ENCODE measurements around the gene GLS2.
A peak's percentile ranks its signal among the peaks of the same experiment; 100 is the strongest.
"Not testable (repeated sequence)": the region's sequence is repeated elsewhere in the genome, so short reads cannot be mapped to it uniquely, and the experiment has no call there.

The GLS2 gene

GRCh38 chr12:56518570-56518969 lies 30.6 kb upstream of the GLS2 start:
- no peak overlapping the region for H3K4me3 ChIP-seq (ENCODE audit: low read length)
- H3K9me3 ChIP-seq (replicated peaks; ENCODE audit: low read length), result no peaks in the 10 kb centered on the region
- H3K4me1 ChIP-seq (ENCODE audit: control insufficient read depth, insufficient read depth, low read length), result peaks cover 32% of the 10 kb centered on the region
- peak overlapping the region; percentile 63 for H3K9ac ChIP-seq (ENCODE audit: low read depth, low read length)
- no peaks in the 10 kb centered on the region for H3K27me3 ChIP-seq (ENCODE audit: control insufficient read depth, insufficient read depth, low read length)
- no peaks in the 10 kb centered on the region for H3K36me3 ChIP-seq (ENCODE audit: insufficient read depth, low read length)
- H3K4me2 ChIP-seq (ENCODE audit: low read length), result peak overlapping the region; percentile 24

- Histone ChIP-seq H3K4me1 (ENCODE audit: control insufficient read depth, insufficient read depth, low read length) (peaks cover 32% of the 10 kb centered on the region), H3K9me3 (replicated peaks; ENCODE audit: low read length) (no peaks in the 10 kb centered on the region), H3K27me3 (ENCODE audit: control insufficient read depth, insufficient read depth, low read length) (no peaks in the 10 kb centered on the region), H3K4me2 (ENCODE audit: low read length) (no peak overlapping the region), H3K36me3 (ENCODE audit: insufficient read depth, low read length) (no peaks in the 10 kb centered on the region), H3K4me3 (ENCODE audit: low read length) (no peak overlapping the region), H3K9ac (ENCODE audit: low read depth, low read length) (peak overlapping the region; percentile 63)
Observed at GRCh38 chr12:56517854-56518253, 29.9 kb upstream of the GLS2 start.

GRCh38 chr12:56514014-56514318 lies 26.0 kb upstream of the GLS2 start:
- H3K4me3 ChIP-seq (ENCODE audit: low read length); H3K9ac ChIP-seq (ENCODE audit: low read depth, low read length); H3K4me2 ChIP-seq (ENCODE audit: low read length): not testable (repeated sequence)

GRCh38 chr12:56510786-56511185 lies 22.8 kb upstream of the GLS2 start:
- Histone ChIP-seq H3K9me3 (replicated peaks; ENCODE audit: low read length) (no peaks in the 10 kb centered on the region), H3K27me3 (ENCODE audit: control insufficient read depth, insufficient read depth, low read length) (peaks cover 5% of the 10 kb centered on the region), H3K36me3 (ENCODE audit: insufficient read depth, low read length) (no peaks in the 10 kb centered on the region), H3K9ac (ENCODE audit: low read depth, low read length) (no peak overlapping the region), H3K4me1 (ENCODE audit: control insufficient read depth, insufficient read depth, low read length) (no peaks in the 10 kb centered on the region), H3K4me3 (ENCODE audit: low read length) (no peak overlapping the region), H3K4me2 (ENCODE audit: low read length) (no peak overlapping the region)

More at GRCh38 chr12:56514014-56514318, 26.0 kb upstream of the GLS2 start:
- not testable (repeated sequence) for H3K9me3 ChIP-seq (replicated peaks; ENCODE audit: low read length); H3K36me3 ChIP-seq (ENCODE audit: insufficient read depth, low read length); H3K27me3 ChIP-seq (ENCODE audit: control insufficient read depth, insufficient read depth, low read length)
- peaks cover 13% of the 10 kb centered on the region for H3K4me1 ChIP-seq (ENCODE audit: control insufficient read depth, insufficient read depth, low read length)

- H3K27me3 ChIP-seq (ENCODE audit: control insufficient read depth, insufficient read depth, low read length); H3K36me3 ChIP-seq (ENCODE audit: insufficient read depth, low read length); H3K4me2 ChIP-seq (ENCODE audit: low read length); H3K9me3 ChIP-seq (replicated peaks; ENCODE audit: low read length); H3K4me1 ChIP-seq (ENCODE audit: control insufficient read depth, insufficient read depth, low read length); H3K4me3 ChIP-seq (ENCODE audit: low read length); H3K9ac ChIP-seq (ENCODE audit: low read depth, low read length): not testable (repeated sequence)
Observed at GRCh38 chr12:56499879-56500278, 11.9 kb upstream of the GLS2 start.

GRCh38 chr12:56499452-56499851 lies 11.5 kb upstream of the GLS2 start:
- H3K27me3 ChIP-seq (ENCODE audit: control insufficient read depth, insufficient read depth, low read length); H3K4me3 ChIP-seq (ENCODE audit: low read length); H3K36me3 ChIP-seq (ENCODE audit: insufficient read depth, low read length); H3K4me2 ChIP-seq (ENCODE audit: low read length); H3K9me3 ChIP-seq (replicated peaks; ENCODE audit: low read length); H3K4me1 ChIP-seq (ENCODE audit: control insufficient read depth, insufficient read depth, low read length); H3K9ac ChIP-seq (ENCODE audit: low read depth, low read length): not testable (repeated sequence)

GRCh38 chr12:56498126-56498902 lies 10.4 kb upstream of the GLS2 start:
- H3K36me3 ChIP-seq (ENCODE audit: insufficient read depth, low read length); H3K4me1 ChIP-seq (ENCODE audit: control insufficient read depth, insufficient read depth, low read length): not testable (repeated sequence)

GRCh38 chr12:56496704-56497103 lies 8.7 kb upstream of the GLS2 start:
- not testable (repeated sequence) for H3K36me3 ChIP-seq (ENCODE audit: insufficient read depth, low read length); H3K27me3 ChIP-seq (ENCODE audit: control insufficient read depth, insufficient read depth, low read length); H3K4me3 ChIP-seq (ENCODE audit: low read length); H3K9ac ChIP-seq (ENCODE audit: low read depth, low read length); H3K9me3 ChIP-seq (replicated peaks; ENCODE audit: low read length); H3K4me1 ChIP-seq (ENCODE audit: control insufficient read depth, insufficient read depth, low read length)
- H3K4me2 ChIP-seq (ENCODE audit: low read length), result peak overlapping the region; percentile 77

More at GRCh38 chr12:56498126-56498902, 10.4 kb upstream of the GLS2 start:
- not testable (repeated sequence) for H3K4me2 ChIP-seq (ENCODE audit: low read length); H3K27me3 ChIP-seq (ENCODE audit: control insufficient read depth, insufficient read depth, low read length); H3K9ac ChIP-seq (ENCODE audit: low read depth, low read length); H3K9me3 ChIP-seq (replicated peaks; ENCODE audit: low read length); H3K4me3 ChIP-seq (ENCODE audit: low read length)

- not testable (repeated sequence) for H3K9me3 ChIP-seq (replicated peaks; ENCODE audit: low read length); H3K9ac ChIP-seq (ENCODE audit: low read depth, low read length); H3K4me1 ChIP-seq (ENCODE audit: control insufficient read depth, insufficient read depth, low read length); H3K36me3 ChIP-seq (ENCODE audit: insufficient read depth, low read length); H3K4me3 ChIP-seq (ENCODE audit: low read length); H3K4me2 ChIP-seq (ENCODE audit: low read length)
- peaks cover 23% of the 10 kb centered on the region for H3K27me3 ChIP-seq (ENCODE audit: control insufficient read depth, insufficient read depth, low read length)
Observed at GRCh38 chr12:56494481-56494880, 6.5 kb upstream of the GLS2 start.

GRCh38 chr12:56494106-56494415 lies 6.1 kb upstream of the GLS2 start:
- peaks cover 27% of the 10 kb centered on the region for H3K27me3 ChIP-seq (ENCODE audit: control insufficient read depth, insufficient read depth, low read length)
- not testable (repeated sequence) for H3K9ac ChIP-seq (ENCODE audit: low read depth, low read length); H3K36me3 ChIP-seq (ENCODE audit: insufficient read depth, low read length); H3K9me3 ChIP-seq (replicated peaks; ENCODE audit: low read length); H3K4me2 ChIP-seq (ENCODE audit: low read length); H3K4me3 ChIP-seq (ENCODE audit: low read length); H3K4me1 ChIP-seq (ENCODE audit: control insufficient read depth, insufficient read depth, low read length)

GRCh38 chr12:56493409-56494105 lies 5.6 kb upstream of the GLS2 start:
- not testable (repeated sequence) for H3K9me3 ChIP-seq (replicated peaks; ENCODE audit: low read length); H3K9ac ChIP-seq (ENCODE audit: low read depth, low read length); H3K4me3 ChIP-seq (ENCODE audit: low read length); H3K4me2 ChIP-seq (ENCODE audit: low read length); H3K4me1 ChIP-seq (ENCODE audit: control insufficient read depth, insufficient read depth, low read length); H3K36me3 ChIP-seq (ENCODE audit: insufficient read depth, low read length)
- H3K27me3 ChIP-seq (ENCODE audit: control insufficient read depth, insufficient read depth, low read length), result peaks cover 32% of the 10 kb centered on the region

- Histone ChIP-seq H3K4me2 (ENCODE audit: low read length) (no peak overlapping the region), H3K27me3 (ENCODE audit: control insufficient read depth, insufficient read depth, low read length) (peaks cover 46% of the 10 kb centered on the region)
Observed at GRCh38 chr12:56490360-56490759, 2.4 kb upstream of the GLS2 start.

More at GRCh38 chr12:56490360-56490759, 2.4 kb upstream of the GLS2 start:
- Histone ChIP-seq H3K36me3 (ENCODE audit: insufficient read depth, low read length) (no peaks in the 10 kb centered on the region), H3K4me1 (ENCODE audit: control insufficient read depth, insufficient read depth, low read length) (peaks cover 14% of the 10 kb centered on the region), H3K4me3 (ENCODE audit: low read length) (no peak overlapping the region), H3K9ac (ENCODE audit: low read depth, low read length) (no peak overlapping the region), H3K9me3 (replicated peaks; ENCODE audit: low read length) (no peaks in the 10 kb centered on the region)
